SK-N-SH (cell line): Measurements from ENCODE around the gene ASIC4.

Source experiments
- CTCF ChIP-seq: fragments of 200-600 bp; sonication (generic); IDR thresholded peaks from 2 replicates; pipeline ENCODE4 v1.6.1; 2017; ENCODE audit warnings: antibody characterized with exemption, mild to moderate bottlenecking, moderate library complexity
- MXI1 ChIP-seq: IDR thresholded peaks from 2 replicates; pipeline ENCODE4 v1.6.1; 2012; ENCODE audit warnings: mild to moderate bottlenecking, low read depth, low read length, improper control_type of control experiment
- PBX3 ChIP-seq: IDR thresholded peaks from 2 replicates; pipeline ENCODE4; 2012
- SMC3 ChIP-seq: IDR thresholded peaks from 2 replicates; pipeline ENCODE4 v1.6.1; 2012; ENCODE audit warnings: low read depth, low read length, improper control_type of control experiment
- TAF1 ChIP-seq: IDR thresholded peaks from 2 replicates; pipeline ENCODE4 v1.6.1; 2012; ENCODE audit warnings: low read depth, mild to moderate bottlenecking, low read length, moderate library complexity, borderline replicate concordance
- TEAD4 ChIP-seq: IDR thresholded peaks from 2 replicates; pipeline ENCODE4 v1.4.0; 2012; ENCODE audit warnings: mild to moderate bottlenecking, borderline replicate concordance; ENCODE audit not compliant: insufficient read depth
- USF2 ChIP-seq: fragments of 150-350 bp; IDR thresholded peaks from 2 replicates; pipeline ENCODE4 v1.6.1; 2017; ENCODE audit warnings: antibody characterized with exemption, low read length, low read depth, borderline replicate concordance
- ZBTB33 ChIP-seq: IDR thresholded peaks from 2 replicates; pipeline ENCODE4 v1.4.0; 2012; ENCODE audit warnings: low read depth, borderline replicate concordance

- TF ChIP-seq CTCF (no peak), TAF1 (no peak), ZBTB33 (no peak), USF2 (no peak), PBX3 (no peak), SMC3 (no peak), MXI1 (no peak), TEAD4 (no peak)
Measured at GRCh38 chr2:219490600-219491130, 23.6 kb upstream of the ASIC4 start.
